Hematopoietic multipotent progenitor cell treated with erythropoietin and hydrocortisone succinate and interleukin-3 and kit ligand, for 8 days (in vitro differentiated cells): ENCODE data around the gene FSHR.

ENCODE experiments used
- DNase-seq: peaks from one replicate; pipeline ENCODE4 v3.0.0-alpha.2; 2015

FSHR gene

DNA sequence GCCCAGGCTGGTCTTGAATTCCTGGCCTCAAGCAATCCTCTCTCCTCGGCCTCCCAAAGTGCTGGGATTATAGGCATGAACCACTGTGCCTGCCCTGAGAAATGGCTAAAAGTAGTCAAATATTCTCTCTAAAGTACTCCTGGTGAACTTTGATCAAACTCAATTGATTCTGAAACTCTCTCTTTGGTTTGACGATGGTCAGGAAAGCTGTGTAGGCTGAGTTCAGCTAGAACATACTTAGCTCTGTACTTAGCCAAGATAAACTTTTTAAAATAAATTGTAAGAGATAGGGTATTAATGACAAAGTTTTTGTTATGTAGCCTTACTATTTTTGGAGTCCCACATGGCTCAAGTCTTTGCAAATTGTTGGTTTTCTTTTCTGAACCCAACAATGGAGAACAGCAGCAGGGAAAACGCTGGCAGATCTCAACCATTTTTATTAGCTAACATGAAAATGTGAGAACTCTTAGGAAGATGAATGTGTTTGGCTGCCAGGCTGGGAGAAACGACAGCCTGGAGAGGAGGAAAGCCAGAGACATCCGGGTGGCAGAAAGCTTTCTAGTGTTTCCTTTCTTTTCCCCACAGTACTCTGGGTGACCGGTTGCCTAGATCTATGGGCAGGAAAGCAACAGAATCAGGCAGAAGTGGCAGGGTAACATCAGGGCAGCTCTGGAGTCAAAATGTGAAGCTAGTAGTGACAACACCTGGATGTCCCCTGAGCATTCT, 205.8 kb downstream of the FSHR start:
- no peak for DNase-seq

GRCh38 chr2:48946449-48947048, 207.8 kb downstream of the FSHR start:
- DNase-seq, result peak; percentile 73

- DNase-seq, result no peak
Observed at GRCh38 chr2:48944956-48945355, 209.4 kb downstream of the FSHR start.

DNA sequence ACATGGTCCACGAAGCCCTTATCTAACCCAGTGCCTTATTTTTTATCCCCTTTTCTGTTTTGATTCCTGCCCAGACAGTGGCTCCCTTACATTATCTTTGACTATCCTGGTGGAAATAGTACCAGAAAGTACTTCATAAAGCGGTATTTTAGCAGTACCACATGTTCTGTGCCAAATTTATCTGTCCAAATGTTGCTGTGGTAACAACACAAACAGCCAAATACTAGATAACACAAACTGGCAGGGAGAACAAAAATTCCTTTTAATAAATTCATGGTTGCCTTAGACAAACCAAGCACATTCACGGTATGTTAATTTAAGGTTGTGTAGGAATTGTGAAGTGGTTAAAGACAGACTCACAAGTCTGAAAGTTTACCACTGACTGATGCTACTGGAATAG, 210.9 kb downstream of the FSHR start:
- DNase-seq, result no peak

DNA sequence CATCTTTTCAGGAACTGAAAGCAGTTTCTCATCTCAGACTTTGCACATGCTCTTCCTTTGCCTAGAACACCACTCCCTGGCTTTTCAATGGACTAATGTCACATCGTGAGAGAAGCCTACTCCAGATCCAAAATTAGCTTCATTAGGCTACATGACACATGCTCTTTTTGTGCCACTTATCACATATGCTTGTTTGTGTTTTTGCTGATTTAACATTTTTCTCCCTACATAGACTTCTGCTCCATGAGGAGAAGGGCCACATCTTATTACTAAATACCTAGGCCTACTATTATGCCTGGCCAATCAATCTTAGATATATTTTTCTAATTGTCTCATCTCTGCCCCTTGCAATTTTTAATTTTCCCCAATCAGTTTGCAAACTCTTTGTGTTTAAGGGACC, 212.4 kb downstream of the FSHR start:
- DNase-seq, result no peak

GRCh38 chr2:48941456-48941855, 212.9 kb downstream of the FSHR start:
- no peak for DNase-seq

DNA sequence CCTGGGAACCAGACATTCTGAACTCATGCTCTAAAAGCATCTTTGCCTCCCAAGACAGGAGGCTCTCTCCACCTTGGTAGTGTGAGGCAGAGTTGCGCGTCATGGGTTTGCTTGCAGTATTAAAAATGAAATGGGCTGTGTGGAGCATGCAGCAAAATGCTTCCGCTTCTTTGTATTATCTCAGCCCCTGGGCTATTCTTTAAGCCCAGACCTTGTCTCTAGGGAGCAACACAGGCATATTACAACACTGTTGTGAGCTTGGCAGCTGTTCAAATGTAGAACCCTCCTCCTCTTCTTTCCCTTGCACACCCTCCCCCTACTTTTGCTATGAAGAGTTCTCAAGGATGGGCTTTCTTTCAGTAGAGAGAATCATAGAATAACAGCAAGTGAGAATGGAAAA, 213.7 kb downstream of the FSHR start:
- DNase-seq, result no peak

GRCh38 chr2:48939232-48939631, 215.1 kb downstream of the FSHR start:
- DNase-seq, result no peak

DNA sequence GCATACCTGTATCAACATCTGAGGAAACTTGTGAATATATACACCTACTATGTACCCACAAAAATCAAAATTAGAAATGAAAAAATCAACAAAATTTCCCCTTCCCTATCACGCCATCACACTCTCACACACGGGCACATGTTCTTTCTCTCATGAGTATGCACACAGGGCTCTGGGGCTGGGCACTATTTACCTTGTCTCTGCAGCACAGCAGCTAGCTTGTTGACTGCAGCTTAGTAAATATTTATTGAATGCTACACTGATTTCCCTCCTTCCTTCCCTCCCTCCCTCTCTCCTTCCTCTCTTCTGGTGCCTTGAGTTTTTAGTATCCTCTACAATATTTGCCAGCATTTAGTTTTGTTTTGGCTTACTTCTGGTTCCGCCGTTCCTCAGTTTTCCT, 216.1 kb downstream of the FSHR start:
- DNase-seq, result no peak

DNA sequence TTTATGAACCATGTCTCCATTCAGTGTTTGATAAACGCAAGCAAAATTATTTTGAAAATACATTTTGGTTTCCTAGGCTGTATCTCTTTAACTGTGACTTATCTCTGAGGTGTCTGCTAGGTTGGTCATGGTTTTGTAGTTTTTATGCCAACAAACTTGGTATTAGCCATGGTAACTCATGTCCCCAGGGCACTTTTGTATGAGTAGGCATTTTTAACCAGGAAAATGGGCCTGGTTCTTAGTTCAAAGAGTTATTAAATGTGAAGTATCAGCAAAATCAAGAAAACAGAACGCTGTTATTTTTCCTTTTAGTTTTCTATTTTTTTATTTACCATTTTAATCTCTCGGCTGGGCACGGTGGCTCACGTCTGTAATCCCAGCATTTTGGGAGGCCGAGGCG, 219.5 kb downstream of the FSHR start:
- no peak for DNase-seq

- no peak for DNase-seq
Observed at GRCh38 chr2:48933828-48934497, 220.4 kb downstream of the FSHR start.

GRCh38 chr2:48932667-48933066, 221.6 kb downstream of the FSHR start:
- DNase-seq, result no peak

GRCh38 chr2:48929571-48930301, 224.6 kb downstream of the FSHR start:
- no peak for DNase-seq

- DNase-seq, result no peak
Observed at GRCh38 chr2:48927355-48927754, 227.0 kb downstream of the FSHR start.

- no peak for DNase-seq
Observed at GRCh38 chr2:48915884-48916283, 238.4 kb downstream of the FSHR start.

DNA sequence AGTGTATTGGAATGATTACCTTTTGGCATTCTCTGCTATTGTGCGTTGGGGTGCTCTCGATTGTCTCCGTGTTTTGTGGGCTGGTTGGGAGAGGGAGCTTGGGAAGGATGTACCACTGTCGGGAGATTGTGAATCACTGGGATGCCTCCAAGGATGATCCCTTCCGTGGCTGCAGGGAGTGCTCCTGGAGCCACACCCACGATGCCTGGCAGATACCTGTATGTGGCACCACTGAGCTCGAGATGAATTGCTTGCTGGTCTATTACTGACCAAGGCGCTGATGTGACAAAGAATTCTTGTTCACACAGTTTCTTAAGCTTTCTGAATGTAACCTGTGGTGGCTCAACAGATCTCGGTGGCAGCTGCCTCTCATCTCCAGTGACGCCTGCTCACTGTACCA, 239.1 kb downstream of the FSHR start:
- DNase-seq, result no peak

GRCh38 chr2:48914477-48915089, 239.7 kb downstream of the FSHR start:
- DNase-seq, result no peak
